GM11168 (cell line): ENCODE results near the gene RIOK1.
"Not testable (repeated sequence)": the region's sequence is repeated elsewhere in the genome, so short reads cannot be mapped to it uniquely, and the experiment has no call there.

Source experiments
- in situ Hi-C: fragments of 300-500 bp; cut with MboI; formaldehyde crosslinking; loops from one replicate; pipeline ENCODE4 v1.12.0; 2022; ENCODE audit warnings: low sequenced_read_pairs; ENCODE audit not compliant: unreplicated experiment

The RIOK1 gene

DNA sequence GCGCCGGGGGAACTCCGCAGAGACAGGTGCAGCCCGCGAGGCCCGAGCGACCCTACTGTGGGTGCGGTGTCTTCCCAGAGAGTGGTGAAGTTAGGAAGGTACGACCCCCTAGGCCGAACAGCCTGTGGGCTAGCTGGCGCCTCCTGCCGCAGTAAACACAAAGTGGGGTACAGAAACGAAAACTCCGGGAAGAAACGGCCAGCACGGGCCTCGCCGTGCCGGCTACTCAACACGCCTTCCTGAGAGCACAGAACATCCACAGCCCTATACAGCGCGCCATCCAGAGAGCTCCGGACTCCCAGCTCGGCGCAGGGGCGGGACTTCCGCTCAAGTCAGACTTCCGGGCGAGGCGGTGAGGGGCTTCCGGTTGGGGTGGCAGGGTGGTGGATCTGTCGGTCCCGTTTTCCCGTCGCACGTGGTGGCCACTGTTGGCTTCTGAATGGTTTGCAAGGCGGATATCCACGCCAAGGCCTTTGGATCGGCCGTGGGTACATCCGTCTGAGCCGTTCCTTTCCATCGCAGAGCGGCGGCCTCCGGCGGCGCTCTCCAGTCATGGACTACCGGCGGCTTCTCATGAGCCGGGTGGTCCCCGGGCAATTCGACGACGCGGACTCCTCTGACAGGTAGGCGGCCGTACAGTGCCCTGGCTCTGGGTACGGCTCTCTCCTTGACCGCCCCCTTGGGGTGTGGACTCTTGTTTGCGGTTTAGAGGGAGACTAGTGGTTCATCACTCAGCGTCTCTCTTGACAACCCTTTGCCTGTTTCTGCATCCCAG is at the start of gene RIOK1, which contains the start of gene CAGE1:
Gene RIOK1 (plus strand): TSS at position 358 of the 775 bp plus-strand sequence. CDS start 195 bp downstream, at position 553.
Gene CAGE1 (minus strand): TSS at position 292 of the 775 bp plus-strand sequence. CDS start 2,569 bp downstream, outside the sequence.
- in situ Hi-C loops: no loop called here

GRCh38 chr6:7341271-7341670 is 48.3 kb upstream of the RIOK1 start:
- in situ Hi-C loops: no loop called here

DNA sequence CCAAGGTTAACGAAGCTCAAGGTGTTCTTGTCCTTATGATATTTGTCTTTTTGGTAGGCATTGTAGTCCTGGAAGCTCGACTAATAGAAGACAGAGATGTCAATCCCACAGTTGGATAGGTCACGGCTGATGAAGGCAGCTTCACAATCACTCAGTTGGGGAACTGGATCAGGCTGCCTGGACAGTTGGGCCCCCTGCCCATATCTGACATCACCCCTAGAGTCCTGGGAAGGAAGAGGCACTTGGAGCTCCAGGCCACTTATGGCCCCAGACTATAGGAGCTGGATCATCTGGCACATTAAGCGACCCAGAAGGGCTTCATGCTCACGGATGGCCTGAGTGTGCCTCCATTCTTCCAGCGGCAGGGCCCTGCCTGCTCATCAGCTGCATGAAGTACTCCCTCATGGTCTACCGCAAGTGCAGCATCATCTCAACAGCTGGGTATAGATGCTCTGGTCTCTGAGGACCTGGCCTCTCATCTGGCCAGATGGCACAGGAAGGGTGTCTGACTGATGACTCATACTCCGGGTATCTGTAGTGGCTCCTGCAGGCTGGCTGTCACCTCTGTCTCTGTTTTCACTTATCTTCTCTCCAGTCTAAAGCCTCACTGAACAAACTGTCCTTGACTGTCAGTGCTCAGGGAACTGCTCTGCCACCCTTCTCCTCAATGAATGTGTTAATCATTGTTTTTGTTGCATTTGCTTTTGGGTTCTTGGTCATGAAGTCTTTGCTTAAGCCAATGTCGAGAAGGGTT is 47.4 kb upstream of the RIOK1 start:
- in situ Hi-C loops: no loop called here

- in situ Hi-C loops: no loop called here
These were observed 45.8 kb upstream of the RIOK1 start for GRCh38 chr6:7343546-7344475.

GRCh38 chr6:7344773-7345450 is 44.7 kb upstream of the RIOK1 start:
- in situ Hi-C loops: not testable (repeated sequence)

- in situ Hi-C loops: not testable (repeated sequence)
These were observed 42.0 kb upstream of the RIOK1 start for GRCh38 chr6:7347551-7347997.

DNA sequence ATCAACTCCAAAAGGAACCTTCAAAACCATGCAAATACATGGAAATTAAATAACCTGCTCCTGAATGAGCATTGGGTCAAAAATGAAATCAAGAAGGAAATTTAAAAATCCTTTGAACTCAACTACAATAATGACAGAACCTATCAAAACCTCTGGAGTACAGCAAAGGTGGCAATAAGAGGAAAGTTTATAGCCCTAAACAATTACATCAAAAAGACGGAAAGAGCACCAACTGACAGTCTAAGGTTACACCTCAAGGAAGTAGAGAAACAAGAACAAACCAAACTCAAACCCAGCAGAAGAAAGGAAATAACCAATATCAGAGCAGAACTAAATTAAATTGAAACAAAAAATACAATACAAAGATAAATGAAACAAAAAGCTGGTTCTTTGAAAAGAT is 39.0 kb upstream of the RIOK1 start:
- in situ Hi-C loops: not testable (repeated sequence)

DNA sequence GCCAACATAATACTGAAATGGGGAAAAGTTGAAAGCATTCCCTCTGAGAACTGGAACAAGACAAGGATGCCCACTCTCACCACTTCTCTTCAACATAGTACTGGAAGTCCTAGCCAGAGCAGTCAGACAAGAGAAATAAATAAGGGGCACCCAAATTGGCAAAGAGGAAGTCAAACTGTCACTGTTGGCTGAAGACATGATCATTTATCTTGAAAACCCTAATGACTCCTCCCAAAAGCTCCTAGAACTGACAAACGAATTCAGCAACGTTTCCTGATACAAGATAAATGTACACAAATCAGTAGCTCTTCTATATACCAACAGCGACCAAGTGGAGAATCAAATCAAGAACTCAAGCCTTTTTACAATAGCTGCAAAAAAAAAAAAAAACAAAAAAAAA is 37.7 kb upstream of the RIOK1 start:
- in situ Hi-C loops: not testable (repeated sequence)

DNA sequence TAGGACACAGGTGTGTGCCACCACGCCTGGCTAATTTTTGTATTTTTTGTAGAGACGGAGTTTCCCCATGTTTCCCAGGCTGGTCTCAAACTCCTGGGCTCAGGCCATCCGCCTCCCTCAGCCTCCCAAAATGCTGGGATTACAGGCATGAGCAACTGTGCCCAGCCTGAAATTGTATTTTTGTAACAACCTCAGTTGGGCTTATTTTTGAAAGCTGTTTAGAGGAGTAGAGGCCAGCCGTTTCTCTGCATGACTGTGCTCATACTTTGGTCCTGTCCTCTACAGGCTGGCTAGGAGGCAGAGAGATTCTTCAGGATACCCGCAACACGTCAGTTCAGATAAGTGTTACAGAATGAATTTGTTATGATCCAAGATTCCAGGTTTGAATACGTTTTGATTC is 22.2 kb upstream of the RIOK1 start:
- in situ Hi-C loops: no loop called here

GRCh38 chr6:7373739-7374138 is 15.9 kb upstream of the RIOK1 start:
- in situ Hi-C loops: no loop called here

DNA sequence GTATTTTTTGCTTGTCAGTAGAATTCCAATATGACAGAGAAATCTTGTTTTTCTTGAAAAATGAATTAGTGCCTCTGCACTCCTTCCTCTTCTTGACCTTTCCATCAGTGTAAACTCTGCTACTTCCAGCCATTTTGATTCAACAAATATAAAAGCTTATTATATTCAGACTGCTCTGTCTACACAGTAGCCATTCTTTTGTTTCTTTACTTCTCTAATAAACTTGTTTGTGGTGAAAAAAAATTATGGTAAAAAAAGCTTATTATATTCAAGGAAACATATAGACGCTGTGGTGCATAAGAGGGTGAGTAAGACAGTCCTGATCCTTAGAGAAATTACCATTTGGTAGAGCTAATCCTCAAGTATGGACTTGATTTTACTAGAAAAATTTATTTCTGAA is 11.6 kb upstream of the RIOK1 start:
- in situ Hi-C loops: no loop called here

GRCh38 chr6:7378740-7379139 is 10.9 kb upstream of the RIOK1 start:
- in situ Hi-C loops: no loop called here

- in situ Hi-C loops: no loop called here
These were observed 8.5 kb upstream of the RIOK1 start for GRCh38 chr6:7381092-7381491.

DNA sequence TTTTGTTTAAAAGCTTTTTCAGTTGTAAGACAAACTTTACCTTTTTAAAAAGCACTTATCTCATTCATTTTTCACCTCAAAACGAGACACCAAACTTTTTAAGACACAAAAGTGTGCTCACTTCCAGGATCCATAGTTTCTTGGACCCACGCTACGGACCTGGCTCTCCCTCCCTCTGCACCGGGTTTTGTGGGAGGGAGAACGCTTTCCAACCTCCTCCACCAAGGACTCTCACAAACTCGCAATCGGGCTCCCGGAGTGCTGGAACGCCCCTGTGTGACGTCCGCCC is 502 bp upstream of the RIOK1 start:
- in situ Hi-C loops: no loop called here

- in situ Hi-C loops: no loop called here
These were observed 744 bp downstream of the RIOK1 start for GRCh38 chr6:7390226-7390878.

DNA sequence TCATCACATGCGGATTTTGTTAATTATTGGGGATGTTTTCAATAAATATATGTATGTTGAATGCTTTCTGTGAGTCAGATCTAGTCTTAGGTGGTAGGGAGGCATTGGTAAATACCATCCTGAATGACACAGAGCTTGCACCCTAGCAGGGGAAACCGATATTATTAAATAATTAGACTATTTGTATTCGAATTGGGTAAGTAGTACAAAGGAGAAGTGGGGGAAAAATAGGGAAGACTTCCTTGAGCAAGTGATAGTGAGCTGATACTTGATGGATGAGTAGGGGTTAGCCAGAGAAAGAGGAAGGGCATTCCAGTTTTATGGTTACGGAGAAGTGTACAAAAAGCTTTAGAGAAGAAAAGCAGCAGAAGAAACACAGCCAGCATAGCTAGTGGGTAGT is 1.5 kb downstream of the RIOK1 start:
- in situ Hi-C loops: no loop called here

DNA sequence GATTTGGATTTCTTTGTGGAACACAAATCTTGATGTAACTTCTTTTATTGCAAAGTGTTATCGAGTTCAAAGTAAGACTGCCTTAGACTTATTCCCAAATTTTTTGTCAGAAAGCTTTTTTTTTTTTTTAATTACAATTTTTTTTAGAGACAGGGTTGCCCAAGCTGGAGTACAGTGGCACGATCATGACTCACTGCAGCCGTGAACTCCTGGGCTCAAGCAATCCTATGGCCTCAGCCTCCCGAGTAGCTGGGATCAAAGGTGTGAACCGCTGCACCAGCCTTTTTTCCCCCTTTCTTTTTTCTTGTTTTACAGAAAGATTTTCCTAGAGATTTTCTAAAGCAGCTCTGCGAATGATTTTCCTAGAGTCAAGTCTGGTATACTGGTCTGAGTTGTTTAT is 2.8 kb downstream of the RIOK1 start:
- in situ Hi-C loops: no loop called here

GRCh38 chr6:7401075-7401474 is 11.5 kb downstream of the RIOK1 start:
- in situ Hi-C loops: no loop called here

- in situ Hi-C loops: no loop called here
These were observed 13.1 kb downstream of the RIOK1 start for GRCh38 chr6:7402716-7403115.

DNA sequence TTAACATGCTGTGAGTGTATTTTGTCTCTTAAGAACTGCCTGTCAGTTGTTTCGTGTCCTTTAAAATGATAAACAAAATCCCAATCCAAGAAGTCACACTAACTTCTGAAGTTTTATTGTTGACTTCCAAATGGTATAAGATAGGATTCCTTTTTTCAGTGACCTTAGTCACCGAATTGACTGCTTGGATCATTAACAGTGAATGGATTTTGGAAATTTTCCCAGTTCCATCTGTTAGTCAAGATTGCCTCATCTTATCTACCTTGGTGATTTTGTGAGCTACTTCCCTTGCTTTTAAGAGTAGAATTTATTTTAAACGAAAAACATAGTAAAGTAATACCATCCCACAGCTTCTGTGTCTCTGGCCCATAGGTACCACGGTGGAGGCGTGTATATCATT is 14.9 kb downstream of the RIOK1 start:
- in situ Hi-C loops: no loop called here
